Measurements from ENCODE around the gene ZNF618. TPM values are rescaled to one million over a fixed set of nuclear protein-coding genes. Genes with fewer than 3 reads are reported as not detected.

ZNF618 gene
- total RNA-seq, 1 donor from 2014 or later, result 0.02 TPM

- intact Hi-C loops (cut with micrococcal nuclease), result no loop called here
Measured at GRCh38 chr9:114055894-114056293, 179.8 kb downstream of the ZNF618 start.

- intact Hi-C loops (cut with micrococcal nuclease), result no loop called here
Measured at GRCh38 chr9:114056527-114056926, 180.4 kb downstream of the ZNF618 start.

- intact Hi-C loops (cut with micrococcal nuclease), result no loop called here
Measured at GRCh38 chr9:114057161-114057885, 181.2 kb downstream of the ZNF618 start.

GRCh38 chr9:114058688-114059046 lies 182.6 kb downstream of the ZNF618 start:
- intact Hi-C loops (cut with micrococcal nuclease), result no loop called here

- intact Hi-C loops (cut with micrococcal nuclease), result no loop called here
Measured at GRCh38 chr9:114059047-114059803, 183.1 kb downstream of the ZNF618 start.

GRCh38 chr9:114060070-114060469 lies 184.0 kb downstream of the ZNF618 start:
- intact Hi-C loops (cut with micrococcal nuclease), result no loop called here

GRCh38 chr9:114060711-114061110 lies 184.6 kb downstream of the ZNF618 start:
- intact Hi-C loops (cut with micrococcal nuclease), result no loop called here

GRCh38 chr9:114061292-114061691 lies 185.2 kb downstream of the ZNF618 start:
- intact Hi-C loops (cut with micrococcal nuclease), result no loop called here

GRCh38 chr9:114061830-114062474 lies 185.8 kb downstream of the ZNF618 start:
- intact Hi-C loops (cut with micrococcal nuclease), result no loop called here

- intact Hi-C loops (cut with micrococcal nuclease), result no loop called here
Measured at GRCh38 chr9:114065304-114065703, 189.2 kb downstream of the ZNF618 start.

GRCh38 chr9:114069476-114070187 lies 193.5 kb downstream of the ZNF618 start:
- intact Hi-C loops (cut with micrococcal nuclease), result no loop called here

GRCh38 chr9:114070188-114071103 lies 194.3 kb downstream of the ZNF618 start:
- intact Hi-C loops (cut with micrococcal nuclease), result no loop called here

GRCh38 chr9:114071197-114071795 lies 195.2 kb downstream of the ZNF618 start:
- intact Hi-C loops (cut with micrococcal nuclease), result no loop called here

GRCh38 chr9:114072184-114073140 lies 196.4 kb downstream of the ZNF618 start:
- intact Hi-C loops (cut with micrococcal nuclease), result no loop called here

GRCh38 chr9:114075602-114076001 lies 199.5 kb downstream of the ZNF618 start:
- intact Hi-C loops (cut with micrococcal nuclease), result no loop called here

- intact Hi-C loops (cut with micrococcal nuclease), result no loop called here
Measured at GRCh38 chr9:114076237-114077161, 200.4 kb downstream of the ZNF618 start.

- intact Hi-C loops (cut with micrococcal nuclease), result no loop called here
Measured at GRCh38 chr9:114077162-114077837, 201.2 kb downstream of the ZNF618 start.

All from T-helper 1 cell treated with Interleukin-12 subunit alpha and Interleukin-12 subunit beta and Interleukin-4 antibody, amounts not matched to agents 30 ng/mL and 1 ng/mL, for 36 hours (primary cell).